Mesenchymal stem cell (in vitro differentiated cells and primary cell): ENCODE results near the gene PODXL.
"Not testable (repeated sequence)": the region's sequence is repeated elsewhere in the genome, so short reads cannot be mapped to it uniquely, and the experiment has no call there.

ENCODE experiments used
- DNase-seq: peaks from one replicate; pipeline ENCODE4 v3.0.0-alpha.2; 2013
- H2AFZ ChIP-seq: one replicate; pipeline ENCODE4 v1.6.1; 2013; ENCODE audit warnings: low read depth, mild to moderate bottlenecking, control low read depth, inconsistent platforms, low read length, moderate library complexity
- H2AK5ac ChIP-seq: 2 replicates; pipeline ENCODE4 v1.6.1; 2013; ENCODE audit warnings: low read length, moderate library complexity, mild to moderate bottlenecking, inconsistent platforms; ENCODE audit not compliant: severe bottlenecking
- H2BK120ac ChIP-seq: one replicate; pipeline ENCODE4 v1.6.1; 2013; ENCODE audit warnings: low read depth, mild to moderate bottlenecking, inconsistent platforms, low read length, moderate library complexity
- H2BK12ac ChIP-seq, 2 experiments: one replicate each; pipeline ENCODE4 v1.6.1; 2013; ENCODE audit warnings: inconsistent platforms in 2 of 2, low read length in 2 of 2, mild to moderate bottlenecking in 2 of 2, moderate library complexity in 2 of 2, control low read depth in 1 of 2
- H2BK15ac ChIP-seq: one replicate; pipeline ENCODE4 v1.6.1; 2013; ENCODE audit warnings: mild to moderate bottlenecking, low read depth, inconsistent platforms; ENCODE audit not compliant: poor library complexity, severe bottlenecking
- H2BK5ac ChIP-seq: 2 replicates; pipeline ENCODE4 v1.6.1; 2013; ENCODE audit warnings: low read depth, mild to moderate bottlenecking, low read length, control low read depth, inconsistent platforms; ENCODE audit not compliant: poor library complexity, severe bottlenecking
- H3K14ac ChIP-seq, 2 experiments: one replicate each; pipeline ENCODE4 v1.6.1; 2013; ENCODE audit warnings: inconsistent platforms in 2 of 2, low read length in 2 of 2, control low read depth in 1 of 2, mild to moderate bottlenecking in 1 of 2, moderate library complexity in 1 of 2
- H3K18ac ChIP-seq, 2 experiments: one replicate each; pipeline ENCODE4 v1.6.1; 2013; ENCODE audit warnings: inconsistent platforms in 2 of 2, low read length in 2 of 2, control low read depth in 1 of 2, low read depth in 1 of 2, mild to moderate bottlenecking in 1 of 2
- H3K23ac ChIP-seq, 2 experiments: one replicate each; pipeline ENCODE4 v1.6.1; 2013; ENCODE audit warnings: inconsistent platforms in 2 of 2, low read length in 2 of 2, mild to moderate bottlenecking in 2 of 2, moderate library complexity in 2 of 2, control low read depth in 1 of 2
- H3K27ac ChIP-seq: 2 replicates; pipeline ENCODE4 v1.5.1; 2013; ENCODE audit warnings: mild to moderate bottlenecking, moderate library complexity, low read length, control low read depth, inconsistent platforms; ENCODE audit not compliant: poor library complexity, severe bottlenecking
- H3K27me3 ChIP-seq, 2 experiments: 2 replicates each; pipeline versions ENCODE4 v1.6.1 to v1.7.0; 2013; ENCODE audit warnings: low read length in 2 of 2, mild to moderate bottlenecking in 2 of 2, moderate library complexity in 2 of 2, control low read depth in 1 of 2, inconsistent platforms in 1 of 2; ENCODE audit not compliant: control insufficient read depth in 1 of 2, insufficient read depth in 1 of 2
- H3K36me3 ChIP-seq, 2 experiments: 2 replicates each; pipeline versions ENCODE4 v1.6.1 to v1.7.0; 2013; ENCODE audit warnings: low read length in 2 of 2, control low read depth in 1 of 2, inconsistent platforms in 1 of 2, low read depth in 1 of 2, mild to moderate bottlenecking in 1 of 2; ENCODE audit not compliant: insufficient read depth in 2 of 2, control insufficient read depth in 1 of 2
- H3K4ac ChIP-seq, 2 experiments: one replicate each; pipeline ENCODE4 v1.6.1; 2013; ENCODE audit warnings: inconsistent platforms in 2 of 2, low read length in 2 of 2, mild to moderate bottlenecking in 2 of 2, moderate library complexity in 2 of 2, control low read depth in 1 of 2, low read depth in 1 of 2
- H3K4me1 ChIP-seq: 2 replicates; pipeline ENCODE4 v1.6.1; 2013; ENCODE audit warnings: low read depth, low read length, control low read depth; ENCODE audit not compliant: control insufficient read depth, insufficient read depth
- H3K4me2 ChIP-seq: 2 replicates; pipeline ENCODE4 v1.6.1; 2013; ENCODE audit warnings: low read length, mild to moderate bottlenecking, inconsistent platforms; ENCODE audit not compliant: poor library complexity, severe bottlenecking
- H3K4me3 ChIP-seq, 2 experiments: 2 replicates each; pipeline versions ENCODE4 v1.5.1 to v1.7.0; 2013; ENCODE audit warnings: low read length in 2 of 2, mild to moderate bottlenecking in 2 of 2, control low read depth in 1 of 2, low read depth in 1 of 2; ENCODE audit not compliant: insufficient read depth in 1 of 2
- H3K79me1 ChIP-seq: replicated peaks from 2 replicates; pipeline ENCODE4 v1.6.1; 2013; ENCODE audit warnings: mild to moderate bottlenecking, control low read depth, low read length, inconsistent platforms; ENCODE audit not compliant: poor library complexity, severe bottlenecking
- H3K9ac ChIP-seq: 2 replicates; pipeline ENCODE4 v1.7.0; 2013; ENCODE audit warnings: mild to moderate bottlenecking, low read length, moderate library complexity
- H3K9me3 ChIP-seq: 2 replicates; pipeline ENCODE4 v1.7.0; 2013; ENCODE audit warnings: mild to moderate bottlenecking, low read length; ENCODE audit not compliant: control insufficient read depth
- H4K8ac ChIP-seq: one replicate; pipeline ENCODE4 v1.6.1; 2013; ENCODE audit warnings: inconsistent platforms, mild to moderate bottlenecking, low read length, moderate library complexity
- H4K91ac ChIP-seq: one replicate; pipeline ENCODE4 v1.6.1; 2013; ENCODE audit warnings: mild to moderate bottlenecking, low read length, inconsistent platforms
- WGBS: methylation state at CpG from one replicate; pipeline ENCODE4 v1.1.7; 2013; ENCODE audit warnings: mixed read lengths; 5-methylcytosine and 5-hydroxymethylcytosine counted together

Gene PODXL

GRCh38 chr7:131507592-131508331 is 48.7 kb downstream of the PODXL start:
- Histone ChIP-seq H3K14ac (no peak overlapping the region), H2BK12ac (no peak overlapping the region), H3K4me2 (no peak overlapping the region), H3K27me3 (no peaks in the 10 kb centered on the region), H3K27ac (no peak overlapping the region), H3K9me3 (no peaks in the 10 kb centered on the region), H3K36me3 (peaks cover 0 to 17% of the 10 kb centered on the region in 2 experiments), H3K9ac (peak overlapping the region; percentile 45), H2BK5ac (no peak overlapping the region), H3K4ac (no peak overlapping the region), H2AFZ (no peak overlapping the region), H3K18ac (no peak overlapping the region), H3K4me1 (peaks cover 14% of the 10 kb centered on the region), H3K23ac (no peak overlapping the region), H2AK5ac (no peak overlapping the region), H3K79me1 (no peaks in the 10 kb centered on the region), H2BK15ac (no peak overlapping the region), H3K4me3 (no peak overlapping the region), H2BK120ac (no peak overlapping the region), H4K8ac (no peak overlapping the region), H4K91ac (no peak overlapping the region)
- peak; percentile 63 for DNase-seq
- 46% methylated on average over 14 of the region's 14 CpGs for WGBS

- H3K14ac ChIP-seq = no peak overlapping the region
- H3K4me1 ChIP-seq = peaks cover 25% of the 10 kb centered on the region
- no peak overlapping the region for H2BK12ac ChIP-seq
- H3K79me1 ChIP-seq = no peaks in the 10 kb centered on the region
- H3K18ac ChIP-seq = no peak overlapping the region
- no peak overlapping the region for H4K91ac ChIP-seq
- no peak overlapping the region for H4K8ac ChIP-seq
- no peak overlapping the region for H2BK5ac ChIP-seq
- H2AFZ ChIP-seq = no peak overlapping the region
- H3K9ac ChIP-seq = no peak overlapping the region
- no peak for DNase-seq
- H2BK120ac ChIP-seq = no peak overlapping the region
- WGBS = 91% methylated on average over 18 of the region's 18 CpGs
- no peaks in the 10 kb centered on the region for H3K9me3 ChIP-seq
- no peak overlapping the region for H3K4ac ChIP-seq
- no peak overlapping the region for H2AK5ac ChIP-seq
- no peak overlapping the region for H3K4me2 ChIP-seq
- no peak overlapping the region for H3K27ac ChIP-seq
- no peak overlapping the region for H2BK15ac ChIP-seq
- H3K4me3 ChIP-seq = no peak overlapping the region
- H3K36me3 ChIP-seq = peaks cover 0 to 17% of the 10 kb centered on the region in 2 experiments
- no peaks in the 10 kb centered on the region for H3K27me3 ChIP-seq
- no peak overlapping the region for H3K23ac ChIP-seq
Observed at GRCh38 chr7:131506597-131506996, 49.8 kb downstream of the PODXL start.

- H3K4me1 ChIP-seq = peaks cover 25% of the 10 kb centered on the region
- H2BK15ac ChIP-seq = no peak overlapping the region
- no peak overlapping the region for H3K4me2 ChIP-seq
- 92% methylated on average over 28 of the region's 30 CpGs for WGBS
- H2BK12ac ChIP-seq = no peak overlapping the region
- no peak overlapping the region for H3K27ac ChIP-seq
- H3K27me3 ChIP-seq = no peaks in the 10 kb centered on the region
- H3K36me3 ChIP-seq = peaks cover 0 to 17% of the 10 kb centered on the region in 2 experiments
- H3K9me3 ChIP-seq = no peaks in the 10 kb centered on the region
- no peak overlapping the region for H4K8ac ChIP-seq
- no peak overlapping the region for H2AFZ ChIP-seq
- no peak overlapping the region for H2AK5ac ChIP-seq
- no peak overlapping the region for H3K23ac ChIP-seq
- H3K18ac ChIP-seq = no peak overlapping the region
- no peak overlapping the region for H2BK120ac ChIP-seq
- DNase-seq = no peak
- H3K14ac ChIP-seq = no peak overlapping the region
- H3K9ac ChIP-seq = no peak overlapping the region
- no peak overlapping the region for H4K91ac ChIP-seq
- no peak overlapping the region for H3K4ac ChIP-seq
- H2BK5ac ChIP-seq = no peak overlapping the region
- no peak overlapping the region for H3K4me3 ChIP-seq
- no peaks in the 10 kb centered on the region for H3K79me1 ChIP-seq
Observed at GRCh38 chr7:131505636-131506557, 50.5 kb downstream of the PODXL start.

- H3K4me2 ChIP-seq, H2BK120ac ChIP-seq, H3K18ac ChIP-seq, H3K27me3 ChIP-seq, DNase-seq, H3K79me1 ChIP-seq, H3K9me3 ChIP-seq, H4K91ac ChIP-seq, H3K27ac ChIP-seq, H3K23ac ChIP-seq, H2AFZ ChIP-seq, H3K9ac ChIP-seq, H3K14ac ChIP-seq, H2BK5ac ChIP-seq, H3K4ac ChIP-seq, H2BK12ac ChIP-seq, H2BK15ac ChIP-seq, H3K4me3 ChIP-seq, H2AK5ac ChIP-seq, H4K8ac ChIP-seq: not testable (repeated sequence)
- peaks cover 0 to 23% of the 10 kb centered on the region in 2 experiments for H3K36me3 ChIP-seq
- WGBS = 96% methylated on average over 6 of the region's 8 CpGs
- H3K4me1 ChIP-seq = peaks cover 23% of the 10 kb centered on the region
Observed at GRCh38 chr7:131505037-131505620, 51.3 kb downstream of the PODXL start.
